DOHH2 (cell line): ENCODE data around the gene TRIM59.

Experiments
- H3F3A ChIP-seq: fragments of 200-600 bp; sonication (generic), shearing (Covaris generic); 2 replicates; pipeline ENCODE4 v1.6.0; 2016; ENCODE audit warnings: antibody characterized with exemption, mild to moderate bottlenecking; ENCODE audit not compliant: control insufficient read depth, insufficient read depth
- H3K27ac ChIP-seq: fragments of 200-600 bp; sonication (generic); 2 replicates; pipeline ENCODE4 v1.5.1; 2014; ENCODE audit warnings: low read depth, mild to moderate bottlenecking, low read length, moderate library complexity
- H3K27me3 ChIP-seq: fragments of 200-600 bp; sonication (generic); 2 replicates; pipeline ENCODE4 v1.6.1; 2014; ENCODE audit warnings: mild to moderate bottlenecking, low read length, mixed read lengths; ENCODE audit not compliant: control insufficient read depth
- H3K36me3 ChIP-seq: fragments of 200-600 bp; sonication (generic); 2 replicates; pipeline ENCODE4 v1.6.1; 2014; ENCODE audit warnings: mild to moderate bottlenecking, low read length, moderate library complexity, mixed read lengths; ENCODE audit not compliant: control insufficient read depth
- H3K4me1 ChIP-seq: fragments of 200-600 bp; sonication (generic); 2 replicates; pipeline ENCODE4 v1.6.1; 2014; ENCODE audit warnings: mild to moderate bottlenecking, low read length, mixed read lengths; ENCODE audit not compliant: control insufficient read depth
- H3K4me2 ChIP-seq: fragments of 200-600 bp; sonication (generic); 2 replicates; pipeline ENCODE4 v1.6.0; 2014; ENCODE audit warnings: mild to moderate bottlenecking, low read length, moderate library complexity
- H3K4me3 ChIP-seq: fragments of 200-600 bp; sonication (generic); 2 replicates; pipeline ENCODE4 v1.5.1; 2014; ENCODE audit warnings: mild to moderate bottlenecking, low read length, mixed read lengths
- H3K79me2 ChIP-seq: fragments of 200-600 bp; sonication (generic); 2 replicates; pipeline ENCODE4 v1.6.1; 2014; ENCODE audit warnings: mild to moderate bottlenecking, low read length, mixed read lengths; ENCODE audit not compliant: control insufficient read depth
- H3K9me2 ChIP-seq: fragments of 200-600 bp; sonication (generic); replicated peaks from 2 replicates; pipeline ENCODE4 v1.6.1; 2014; ENCODE audit warnings: mild to moderate bottlenecking, low read length, mixed read lengths; ENCODE audit not compliant: control insufficient read depth
- H3K9me3 ChIP-seq: fragments of 200-600 bp; sonication (generic); 2 replicates; pipeline ENCODE4 v1.6.1; 2014; ENCODE audit warnings: antibody characterized with exemption, low read length, mixed read lengths; ENCODE audit not compliant: control insufficient read depth, insufficient read depth
- H4K20me1 ChIP-seq: fragments of 200-600 bp; sonication (generic); 2 replicates; pipeline ENCODE4 v1.6.0; 2014; ENCODE audit warnings: low read depth, mild to moderate bottlenecking, antibody characterized with exemption, low read length, moderate library complexity; ENCODE audit not compliant: control insufficient read depth, insufficient read depth
- EZH2phosphoT487 ChIP-seq: fragments of 200-600 bp; sonication (generic); IDR thresholded peaks from 2 replicates; pipeline ENCODE4 v1.6.1; 2017; ENCODE audit warnings: borderline replicate concordance, mild to moderate bottlenecking, antibody characterized with exemption, low read length, moderate library complexity, mixed read lengths
- TF ChIP-seq, protein P1 (sequence below): fragments of 200-600 bp; sonication (generic); IDR thresholded peaks from one replicate; pipeline ENCODE4 v1.5.1; 2014; ENCODE audit warnings: antibody characterized with exemption, mild to moderate bottlenecking, low read depth, low read length; ENCODE audit not compliant: poor library complexity, severe bottlenecking

The TRIM59 gene

DNA sequence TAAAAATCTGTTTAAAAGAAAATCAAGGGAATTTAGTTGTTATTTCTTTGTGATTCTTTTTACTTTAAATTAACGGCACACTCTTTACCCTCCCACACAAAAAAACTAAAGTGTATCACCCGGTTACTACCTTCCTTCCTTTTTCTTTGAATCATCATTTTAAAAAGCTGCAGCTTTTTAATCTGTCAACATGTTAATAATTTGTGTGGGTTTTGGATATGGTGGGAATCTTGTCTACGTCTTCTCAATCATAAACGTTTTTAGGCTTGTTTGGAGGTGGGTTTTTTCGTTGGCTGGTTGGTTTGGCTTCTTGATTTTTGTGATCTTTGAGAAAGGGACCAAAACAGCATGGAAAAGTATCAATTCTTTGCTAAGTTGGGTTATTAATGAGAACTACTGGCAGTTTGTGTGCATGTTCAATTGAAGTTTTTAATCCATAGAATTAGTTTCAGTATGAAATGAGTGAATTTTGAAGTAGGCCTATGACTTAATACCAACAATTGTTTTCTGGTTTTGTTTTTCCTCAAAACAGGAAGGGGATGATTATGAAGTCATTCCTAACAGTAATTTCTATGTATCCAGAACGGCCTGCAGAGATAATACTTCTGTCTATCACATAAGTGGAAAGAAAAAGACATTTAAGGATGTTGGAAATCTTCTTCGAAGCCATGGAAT lies 45.7 kb downstream of the TRIM59 start:
- H3K27me3 ChIP-seq: no peaks in the 10 kb centered on the region
- peaks cover 99% of the 10 kb centered on the region for H3K79me2 ChIP-seq
- H4K20me1 ChIP-seq: peaks cover 58% of the 10 kb centered on the region
- H3K4me3 ChIP-seq: peak overlapping the region; percentile 91
- peaks cover 56% of the 10 kb centered on the region for H3F3A ChIP-seq
- H3K9me2 ChIP-seq: no peaks in the 10 kb centered on the region
- H3K36me3 ChIP-seq: peaks cover 94% of the 10 kb centered on the region
- H3K27ac ChIP-seq: peak overlapping the region; percentile 87
- TF ChIP-seq, protein P1, sequence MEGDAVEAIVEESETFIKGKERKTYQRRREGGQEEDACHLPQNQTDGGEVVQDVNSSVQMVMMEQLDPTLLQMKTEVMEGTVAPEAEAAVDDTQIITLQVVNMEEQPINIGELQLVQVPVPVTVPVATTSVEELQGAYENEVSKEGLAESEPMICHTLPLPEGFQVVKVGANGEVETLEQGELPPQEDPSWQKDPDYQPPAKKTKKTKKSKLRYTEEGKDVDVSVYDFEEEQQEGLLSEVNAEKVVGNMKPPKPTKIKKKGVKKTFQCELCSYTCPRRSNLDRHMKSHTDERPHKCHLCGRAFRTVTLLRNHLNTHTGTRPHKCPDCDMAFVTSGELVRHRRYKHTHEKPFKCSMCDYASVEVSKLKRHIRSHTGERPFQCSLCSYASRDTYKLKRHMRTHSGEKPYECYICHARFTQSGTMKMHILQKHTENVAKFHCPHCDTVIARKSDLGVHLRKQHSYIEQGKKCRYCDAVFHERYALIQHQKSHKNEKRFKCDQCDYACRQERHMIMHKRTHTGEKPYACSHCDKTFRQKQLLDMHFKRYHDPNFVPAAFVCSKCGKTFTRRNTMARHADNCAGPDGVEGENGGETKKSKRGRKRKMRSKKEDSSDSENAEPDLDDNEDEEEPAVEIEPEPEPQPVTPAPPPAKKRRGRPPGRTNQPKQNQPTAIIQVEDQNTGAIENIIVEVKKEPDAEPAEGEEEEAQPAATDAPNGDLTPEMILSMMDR: no peak
- TF ChIP-seq EZH2phosphoT487: no peak
- no peaks in the 10 kb centered on the region for H3K9me3 ChIP-seq
- peaks cover 43% of the 10 kb centered on the region for H3K4me1 ChIP-seq
- H3K4me2 ChIP-seq: peak overlapping the region; percentile 78

DNA sequence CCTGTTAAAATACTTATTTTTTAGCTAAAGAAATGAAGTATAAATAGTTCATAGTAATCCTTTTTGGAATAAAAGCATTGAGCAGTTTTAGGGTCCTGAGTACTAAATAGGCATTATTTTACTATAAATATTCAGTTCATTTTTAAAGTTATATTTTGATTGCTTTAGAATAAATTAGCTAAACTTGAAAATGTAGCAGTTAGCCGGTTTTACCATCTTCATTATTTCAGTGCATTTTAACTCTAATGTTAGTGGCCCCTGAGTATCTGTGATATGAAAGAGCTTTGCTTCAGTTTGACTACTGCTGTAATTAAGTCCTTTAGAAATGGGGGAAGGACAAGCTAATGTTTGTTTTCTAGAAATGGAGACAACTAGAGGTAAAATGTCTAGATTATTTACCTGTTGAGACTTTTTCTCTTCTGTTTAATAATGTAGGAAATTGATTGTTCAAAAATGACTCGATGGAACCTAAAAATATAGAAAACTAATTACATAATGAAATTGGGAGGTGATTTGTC lies 46.5 kb downstream of the TRIM59 start:
- Histone ChIP-seq H3K4me1 (peaks cover 46% of the 10 kb centered on the region), H3K4me3 (peak overlapping the region; percentile 91), H3F3A (peaks cover 50% of the 10 kb centered on the region), H3K27ac (peak overlapping the region; percentile 87), H3K9me3 (no peaks in the 10 kb centered on the region), H3K4me2 (peak overlapping the region; percentile 78), H3K36me3 (peaks cover 86% of the 10 kb centered on the region), H4K20me1 (peaks cover 58% of the 10 kb centered on the region), H3K27me3 (no peaks in the 10 kb centered on the region), H3K9me2 (no peaks in the 10 kb centered on the region), H3K79me2 (peaks cover 99% of the 10 kb centered on the region)
- TF ChIP-seq, protein P1: no peak
- TF ChIP-seq EZH2phosphoT487: no peak

DNA sequence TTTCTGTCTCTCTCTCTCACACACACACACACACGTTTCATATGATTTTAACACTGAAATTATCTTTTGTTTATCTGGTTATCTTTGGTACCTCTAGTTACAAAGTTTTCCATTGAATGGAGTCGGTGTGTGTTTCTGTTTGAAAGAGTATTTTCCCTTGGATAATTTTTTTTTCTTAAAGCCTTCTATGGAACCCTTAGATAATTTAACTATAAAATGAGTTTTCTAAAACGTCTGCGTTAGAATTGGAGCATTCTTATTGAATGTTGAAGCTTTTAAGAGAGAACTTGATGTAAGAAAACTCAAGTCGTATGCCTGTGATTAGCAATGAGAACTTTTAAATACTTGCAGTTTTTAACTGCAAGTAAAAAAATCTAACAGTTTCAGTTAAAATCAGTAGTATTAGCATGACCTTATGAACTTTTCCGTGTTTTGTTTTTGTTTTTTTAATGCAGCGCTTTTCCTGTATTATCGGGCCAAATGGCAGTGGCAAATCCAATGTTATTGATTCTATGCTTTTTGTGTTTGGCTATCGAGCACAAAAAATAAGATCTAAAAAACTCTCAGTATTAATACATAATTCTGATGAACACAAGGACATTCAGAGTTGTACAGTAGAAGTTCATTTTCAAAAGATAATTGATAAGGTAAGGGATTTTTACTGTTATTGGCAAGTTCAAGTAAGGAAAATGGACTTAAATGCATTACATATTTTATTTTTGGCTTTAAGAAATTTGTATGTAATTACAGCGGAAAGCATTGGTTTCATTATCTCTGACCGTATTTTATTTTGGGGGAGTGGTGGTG lies 47.2 kb downstream of the TRIM59 start:
- Histone ChIP-seq H3K4me2 (peak overlapping the region; percentile 78), H3K36me3 (peaks cover 80% of the 10 kb centered on the region), H3K27me3 (no peaks in the 10 kb centered on the region), H3K9me3 (no peaks in the 10 kb centered on the region), H3K4me1 (peaks cover 53% of the 10 kb centered on the region), H3K79me2 (peaks cover 99% of the 10 kb centered on the region), H4K20me1 (peaks cover 58% of the 10 kb centered on the region), H3K9me2 (no peaks in the 10 kb centered on the region), H3K27ac (peak overlapping the region; percentile 87), H3F3A (peaks cover 43% of the 10 kb centered on the region), H3K4me3 (peak overlapping the region; percentile 91)
- no peak for TF ChIP-seq EZH2phosphoT487
- TF ChIP-seq, protein P1: no peak
